ENCODE results near the gene CATSPERE.
"Not testable (repeated sequence)": the region's sequence is repeated elsewhere in the genome, so short reads cannot be mapped to it uniquely, and the experiment has no call there.

CATSPERE gene

DNA sequence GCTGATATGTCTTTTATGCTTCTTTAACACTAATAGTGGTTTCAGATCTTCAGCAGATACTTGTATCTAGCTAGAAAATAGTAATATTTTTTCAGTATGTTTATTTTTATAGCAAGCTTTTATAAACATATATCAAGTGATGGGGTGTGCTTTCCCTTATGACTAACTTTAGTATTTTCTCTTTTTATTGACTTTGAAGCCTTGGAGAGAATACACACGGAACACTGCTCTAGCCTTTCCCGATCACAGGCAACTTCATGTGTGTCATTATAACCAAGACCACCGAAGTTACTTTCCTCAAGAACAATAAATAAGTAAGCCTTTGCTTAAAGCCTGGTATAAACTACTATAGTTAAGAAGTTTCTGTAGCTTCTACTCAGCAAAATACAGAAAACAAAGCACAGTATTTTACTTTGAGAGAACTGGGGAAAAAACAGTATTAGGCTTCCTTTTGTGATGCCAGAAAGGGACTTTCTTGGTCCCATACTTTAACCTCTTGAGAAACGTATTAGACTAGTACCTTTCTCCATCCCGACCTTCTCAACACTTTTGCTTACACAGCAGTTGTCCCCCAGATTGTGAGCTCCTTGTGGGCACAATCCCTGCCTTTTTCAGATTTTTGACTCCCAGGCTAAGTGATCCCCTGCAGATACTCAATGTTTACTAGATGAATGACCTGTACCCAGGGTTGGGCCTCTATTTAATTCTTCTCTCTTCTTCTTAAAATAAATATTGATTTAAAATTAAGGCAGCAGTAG is 12.6 kb upstream of the CATSPERE start:
- DNase-seq = no peak

DNA sequence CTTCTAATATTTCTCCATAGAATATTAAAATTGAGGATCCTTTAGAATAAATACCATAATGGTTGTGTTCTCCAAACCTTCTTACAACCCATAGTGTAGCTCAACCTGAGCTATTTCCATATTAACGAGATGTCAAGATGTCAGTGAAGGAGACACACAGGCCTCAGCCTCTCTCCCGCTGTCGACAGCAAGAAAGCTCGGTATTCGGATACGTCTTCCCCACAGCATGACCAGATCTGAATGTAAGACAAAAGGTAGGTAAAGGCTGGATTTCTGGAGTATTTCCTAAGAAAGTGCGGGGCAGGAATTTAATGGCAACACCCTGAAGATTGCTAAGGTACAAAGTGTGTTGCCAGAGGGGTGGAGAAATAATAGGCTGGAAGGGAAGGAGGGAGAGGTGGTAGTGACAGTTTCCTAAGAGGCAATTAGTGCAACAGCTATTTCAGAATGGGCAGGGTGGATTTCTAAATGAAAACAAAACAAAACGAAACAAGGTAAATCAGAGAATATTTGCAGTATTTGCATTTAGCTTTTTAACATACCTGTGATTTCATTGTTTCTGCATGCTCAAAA is 11.1 kb upstream of the CATSPERE start:
- peak; percentile 27 for DNase-seq

DNA sequence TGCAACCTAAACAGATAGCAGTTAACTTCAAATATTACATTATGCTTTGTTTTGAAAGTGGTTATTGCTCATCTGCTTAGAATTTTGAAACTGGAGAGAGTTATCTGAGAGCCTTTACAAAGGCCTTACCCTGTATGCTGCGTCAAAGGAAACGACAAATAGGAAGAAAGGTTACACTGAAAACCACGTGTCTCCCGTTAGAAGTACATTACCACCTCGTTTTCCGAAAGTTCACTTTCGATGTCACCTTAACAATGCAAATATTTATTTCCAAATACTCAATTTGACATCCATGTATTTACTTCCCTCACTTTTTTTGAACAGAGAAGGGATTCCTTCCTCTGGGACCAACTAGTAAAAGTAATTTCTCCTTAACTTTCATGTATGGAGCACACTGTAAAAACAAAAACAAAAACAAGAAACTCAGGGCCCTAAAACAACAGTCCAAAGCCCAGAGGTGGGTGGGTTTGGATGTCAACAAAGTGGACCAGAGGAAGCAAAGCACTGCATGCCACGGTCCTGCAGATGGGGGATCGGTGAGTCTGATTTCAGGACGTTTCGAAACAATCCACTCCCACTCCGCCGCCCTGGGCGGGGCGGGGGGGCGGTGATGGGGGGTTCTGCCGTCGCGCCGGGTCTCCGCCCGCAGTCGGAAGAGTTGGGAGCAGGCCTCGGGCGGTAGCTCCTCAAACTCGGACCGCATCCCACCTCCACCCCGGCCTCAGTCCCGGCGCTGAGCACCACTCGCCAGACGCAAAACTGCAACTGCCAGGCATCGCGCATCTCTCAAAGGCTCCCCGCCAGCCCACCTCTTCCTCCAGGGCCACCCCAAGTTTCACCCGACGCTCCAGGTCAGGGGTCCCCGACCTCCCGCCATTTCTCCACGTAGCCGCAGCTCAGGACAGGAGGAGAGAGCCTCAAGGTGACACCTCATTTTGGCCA is 10.2 kb upstream of the CATSPERE start:
- no peak for DNase-seq

DNA sequence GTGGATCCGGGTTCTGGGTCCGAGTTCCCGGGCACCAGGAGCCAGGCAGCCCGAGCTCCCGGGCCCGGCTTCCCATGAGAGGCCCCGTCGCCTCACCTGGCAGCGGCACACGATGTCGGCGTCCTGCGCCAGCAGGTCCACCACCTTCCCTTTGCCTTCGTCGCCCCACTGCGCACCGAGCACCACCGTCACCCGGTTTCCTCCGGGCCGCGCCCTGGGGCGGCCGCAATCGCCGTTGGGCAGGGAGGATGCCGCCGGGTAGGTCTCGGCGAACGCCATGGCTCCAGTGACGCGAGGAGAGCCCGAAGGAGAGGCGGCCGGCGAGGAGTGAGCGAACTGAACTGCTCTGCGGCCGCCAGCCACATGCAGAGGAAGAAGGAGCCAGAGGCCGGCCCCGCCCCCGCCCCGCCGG is 9.5 kb upstream of the CATSPERE start, which contains the start of gene ADSS2:
Gene ADSS2, minus strand, starts transcription at position 371 of the 412 bp plus-strand sequence. Its CDS starts 92 bp downstream, at position 279.
- peak; percentile 90 for DNase-seq

DNA sequence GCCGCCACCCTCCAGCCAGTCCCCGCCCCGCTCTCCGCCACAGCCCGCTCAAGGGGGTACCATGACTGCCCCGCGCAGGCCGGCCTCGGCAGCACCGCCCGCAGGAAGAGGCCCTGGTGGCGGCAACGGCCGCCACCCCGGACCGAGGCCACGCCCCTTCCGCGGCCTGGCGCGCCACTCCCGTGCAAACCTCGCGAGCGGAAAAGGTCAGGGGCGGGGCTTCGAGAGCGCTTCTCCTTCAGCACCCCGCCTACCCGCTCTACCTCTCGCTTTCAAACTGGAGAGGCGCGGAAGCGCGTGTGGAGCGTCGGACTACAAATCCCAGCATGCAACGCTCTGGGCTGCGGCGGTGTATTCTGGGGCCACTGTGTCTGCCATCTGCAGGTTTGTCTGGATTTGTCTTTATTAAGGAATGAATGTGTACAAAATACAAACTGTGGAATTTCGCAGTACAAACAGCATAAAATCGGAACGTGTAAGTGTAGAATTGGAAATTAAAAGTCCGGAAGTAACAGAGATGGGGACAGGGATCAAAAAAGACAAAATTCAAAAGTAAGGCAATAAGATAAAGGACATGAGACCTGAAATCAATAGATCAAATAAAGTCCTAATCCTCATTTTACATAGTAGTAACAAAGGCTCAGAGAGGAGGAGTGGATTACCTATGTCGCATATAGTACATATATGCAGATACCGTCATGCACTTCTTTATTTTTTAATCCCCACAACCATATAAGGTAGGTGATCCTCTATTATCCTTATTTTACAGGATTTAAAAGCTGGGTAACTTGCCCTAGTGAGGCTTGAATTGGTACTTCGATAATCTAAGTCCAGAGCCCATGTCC is 8.9 kb upstream of the CATSPERE start:
- DNase-seq = peak; percentile 100

DNA sequence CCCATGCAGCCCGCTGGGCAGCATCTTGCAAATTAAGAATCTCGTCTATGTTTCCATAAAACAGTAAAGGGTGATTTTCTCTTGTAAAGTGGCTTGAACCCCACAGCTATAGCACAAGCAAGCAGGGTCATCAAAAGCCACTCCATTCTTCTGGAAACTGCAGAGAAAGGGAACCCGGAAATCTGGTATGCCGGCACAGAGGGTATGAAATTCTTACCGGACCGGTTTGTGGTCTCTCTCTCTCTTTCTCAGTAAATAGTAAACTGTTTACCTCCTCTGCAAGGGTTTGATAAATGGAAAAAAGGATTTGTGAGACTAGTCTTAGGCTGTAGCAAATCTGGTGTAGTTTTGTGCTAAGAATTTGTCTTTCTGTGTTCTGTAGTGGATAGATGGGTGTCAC is 6.7 kb upstream of the CATSPERE start:
- no peak for DNase-seq

DNA sequence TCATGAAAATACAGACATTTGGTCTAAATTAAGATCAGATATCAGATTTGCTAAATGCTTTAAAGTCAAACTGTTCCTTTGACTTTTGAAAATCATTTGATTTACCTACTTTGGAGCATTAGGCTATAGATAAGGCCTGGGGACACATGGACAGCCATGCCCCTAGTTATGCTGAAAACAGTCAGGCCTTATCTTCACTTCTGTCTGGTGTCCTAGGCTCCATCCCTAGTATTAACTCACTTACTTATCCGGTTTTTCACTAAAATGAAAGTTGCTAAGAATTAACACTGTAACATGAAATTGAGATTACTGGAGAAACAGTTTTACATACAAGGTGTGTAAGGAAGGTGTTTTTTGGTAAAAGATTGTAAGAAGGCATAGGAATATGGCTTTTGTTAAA is 4.5 kb upstream of the CATSPERE start:
- DNase-seq = no peak

DNA sequence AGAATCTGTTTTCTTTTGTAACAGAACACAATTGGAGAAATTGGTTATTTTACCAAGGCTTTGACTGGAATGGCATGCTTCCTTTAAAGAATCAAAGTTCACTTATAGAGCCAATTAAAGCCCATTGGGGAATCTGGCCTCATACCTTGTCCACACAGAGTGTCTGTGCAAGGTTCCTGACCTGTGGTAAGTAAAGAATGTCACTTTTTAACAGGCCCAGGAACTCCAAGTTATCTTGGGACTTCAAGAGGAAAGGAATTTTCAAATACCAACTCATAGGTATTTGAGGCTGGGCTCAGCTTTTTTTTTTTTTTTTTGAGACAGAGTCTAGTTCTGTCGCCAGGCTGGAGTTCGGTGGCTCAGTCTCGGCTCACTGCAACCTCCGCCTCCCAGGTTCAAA is 2.3 kb upstream of the CATSPERE start:
- DNase-seq = no peak

DNA sequence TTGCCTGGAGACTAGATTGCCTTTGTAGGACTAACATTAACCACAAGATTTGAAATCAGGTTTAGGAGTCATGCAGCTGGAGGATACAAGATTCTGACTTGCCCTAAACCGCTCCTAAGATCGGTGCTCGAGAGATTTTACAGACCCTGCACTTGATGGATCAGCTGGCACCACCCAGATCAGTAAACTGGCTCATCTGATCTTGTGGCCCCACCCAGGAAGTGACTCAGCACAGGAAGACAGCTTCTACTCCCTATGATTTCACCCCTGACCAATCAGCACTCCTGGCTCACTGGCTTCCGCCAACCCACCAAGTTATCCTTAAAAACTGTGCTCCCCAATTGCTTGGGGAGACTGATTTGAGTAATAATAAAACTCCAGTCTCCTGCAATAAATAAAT is 876 bp upstream of the CATSPERE start:
- DNase-seq = no peak

DNA sequence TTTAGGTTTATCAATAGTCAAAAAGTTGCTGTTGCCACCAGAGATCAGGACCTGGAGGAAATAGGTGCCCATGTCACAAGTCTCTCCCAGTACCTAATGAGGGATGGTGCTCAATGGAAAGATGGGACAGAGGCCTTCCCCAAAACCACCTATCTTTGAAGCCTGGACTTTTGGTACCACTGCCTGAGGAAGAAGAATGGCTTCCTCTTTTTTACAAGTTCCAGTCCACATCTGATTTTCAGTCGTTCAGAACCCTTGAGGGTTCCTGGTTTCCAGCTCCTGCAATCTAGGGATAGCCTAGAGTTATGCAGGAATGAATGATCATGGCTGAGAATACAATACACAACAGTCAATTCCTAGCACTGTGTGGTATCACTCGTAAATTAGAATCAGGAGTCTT is 5.7 kb downstream of the CATSPERE start:
- no peak for DNase-seq

DNA sequence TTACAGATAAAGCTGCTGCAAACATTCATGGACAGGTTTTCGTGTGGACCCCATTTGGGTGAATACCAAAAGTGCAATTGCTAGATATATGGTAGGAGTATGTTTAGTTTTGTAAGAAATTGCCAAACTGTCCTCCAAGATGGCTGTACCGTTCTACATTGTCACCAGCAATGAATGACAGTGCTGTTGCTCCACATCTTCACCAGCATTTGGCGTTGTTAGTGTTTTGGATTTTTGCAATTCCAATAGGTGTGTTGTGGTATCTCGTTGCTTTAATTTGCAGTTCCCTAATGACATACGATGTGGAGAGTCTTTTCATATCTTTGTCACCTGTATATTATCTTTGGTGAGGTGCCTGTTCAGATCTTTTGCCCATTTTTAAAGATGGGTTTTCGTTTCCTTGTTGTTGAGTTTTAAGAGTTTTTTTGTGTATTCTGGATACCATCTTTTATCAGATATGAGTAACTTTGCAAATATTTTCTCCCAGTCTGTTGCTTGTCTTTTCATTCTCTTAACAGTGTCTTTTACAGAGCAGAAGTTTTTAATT is 12.1 kb downstream of the CATSPERE start:
- DNase-seq = no peak

DNA sequence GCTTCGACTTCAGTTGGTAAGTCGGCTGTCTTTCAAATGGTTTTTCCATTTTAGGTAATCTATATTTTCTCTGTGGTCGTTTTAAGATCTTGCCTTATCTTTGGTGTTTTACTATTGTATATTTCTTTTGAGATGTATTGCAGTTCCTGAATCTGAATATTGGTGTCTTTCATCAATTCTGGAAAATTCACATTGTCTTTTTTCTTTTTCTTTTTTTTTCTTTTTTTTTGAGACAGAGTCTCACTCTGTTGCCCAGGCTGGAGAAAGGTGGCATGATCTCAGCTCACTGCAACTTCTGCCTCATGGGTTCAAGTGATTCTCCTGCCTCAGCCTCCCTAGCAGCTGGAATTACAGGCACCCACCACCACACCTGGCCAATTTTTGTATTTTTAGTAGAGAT is 23.9 kb downstream of the CATSPERE start:
- DNase-seq = not testable (repeated sequence)

DNA sequence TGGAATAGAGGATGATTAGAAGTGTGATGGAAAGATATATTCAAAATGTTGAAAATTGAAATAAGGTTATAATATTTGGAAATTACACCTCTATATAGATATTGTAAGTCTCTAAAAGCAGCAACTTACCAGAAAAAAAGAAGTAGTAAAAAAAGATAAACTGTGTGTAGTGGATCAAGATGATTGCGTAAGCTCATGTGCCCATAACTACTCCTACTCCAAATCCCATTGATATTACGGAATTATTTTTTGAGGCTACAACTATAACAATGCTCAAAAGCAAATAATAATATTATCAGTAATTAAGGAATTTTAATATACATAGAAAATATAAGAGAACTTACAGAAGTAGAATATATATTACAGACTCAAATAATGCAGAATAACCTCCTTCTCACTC is 33.6 kb downstream of the CATSPERE start:
- DNase-seq = no peak

DNA sequence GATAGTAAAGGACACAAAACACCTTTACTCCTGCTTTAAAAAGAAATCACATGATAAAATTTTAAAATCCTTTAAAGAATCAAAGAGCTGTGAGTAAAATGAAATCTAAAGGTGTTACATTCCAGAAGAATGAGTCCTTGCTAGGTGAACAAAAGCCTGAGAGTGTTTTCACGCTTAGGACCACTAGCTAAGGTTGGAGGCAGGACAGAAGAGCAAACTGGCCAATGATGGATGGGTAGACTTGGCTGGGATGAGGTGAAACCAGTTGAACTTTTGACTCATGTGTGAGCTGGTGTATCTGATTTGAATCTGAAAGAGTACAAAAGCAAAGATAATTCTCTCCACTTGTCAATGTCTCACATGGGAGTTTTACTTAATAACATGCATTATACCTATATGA is 35.1 kb downstream of the CATSPERE start:
- DNase-seq = no peak

DNA sequence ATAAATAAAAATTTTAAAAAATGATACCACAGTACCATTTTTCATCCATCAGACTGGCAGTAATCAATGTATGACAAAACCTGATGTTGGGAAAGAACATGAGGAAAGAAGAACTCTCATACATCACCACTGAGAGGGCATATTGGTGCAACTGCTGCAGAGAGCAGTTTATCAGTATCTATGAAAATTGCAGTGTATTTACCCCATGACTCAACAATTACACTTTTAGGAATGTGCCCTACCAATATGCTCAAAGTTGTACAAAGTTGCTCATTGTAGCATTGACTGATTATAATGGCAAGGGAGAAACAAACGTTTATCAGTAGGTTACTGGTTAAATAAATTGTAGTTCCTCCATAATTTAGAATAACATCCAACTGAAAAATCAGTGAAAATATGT is 36.7 kb downstream of the CATSPERE start:
- DNase-seq = no peak

DNA sequence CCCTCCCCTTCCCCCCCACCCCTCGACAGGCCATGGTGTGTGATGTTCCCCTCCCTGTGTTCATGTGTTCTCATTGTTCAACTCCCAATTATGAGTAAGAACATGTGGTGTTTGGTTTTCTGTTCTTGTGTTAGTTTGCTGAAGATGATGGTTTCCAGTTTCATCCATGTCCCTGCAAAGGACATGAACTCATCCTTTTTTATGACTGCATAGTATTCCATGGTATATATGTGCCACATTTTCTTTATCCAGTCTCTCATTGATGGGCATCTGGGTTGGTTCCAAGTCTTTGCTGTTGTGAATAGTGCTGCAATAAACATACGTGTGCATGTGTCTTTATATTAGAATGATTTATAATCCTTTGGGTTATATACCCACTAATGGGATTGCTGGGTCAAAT is 38.4 kb downstream of the CATSPERE start:
- not testable (repeated sequence) for DNase-seq

DNA sequence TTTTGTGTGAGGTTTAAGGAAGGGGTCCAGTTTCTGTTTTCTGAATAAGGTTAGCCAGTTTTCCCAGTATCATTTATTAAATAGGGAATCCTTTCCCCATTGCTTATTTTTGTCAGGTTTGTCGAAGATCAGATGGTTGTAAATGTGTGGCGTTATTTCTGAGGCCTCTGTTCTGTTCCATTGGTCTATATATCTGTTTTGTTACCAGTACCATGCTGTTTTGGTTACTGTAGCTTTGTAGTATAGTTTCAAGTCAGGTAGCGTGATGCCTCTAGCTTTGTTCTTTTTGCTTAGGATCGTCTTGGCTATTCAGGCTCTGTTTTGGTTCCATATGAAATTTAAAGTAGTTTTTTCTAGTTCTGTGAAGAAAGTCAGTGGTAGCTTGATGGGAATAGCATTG is 39.4 kb downstream of the CATSPERE start:
- not testable (repeated sequence) for DNase-seq

DNA sequence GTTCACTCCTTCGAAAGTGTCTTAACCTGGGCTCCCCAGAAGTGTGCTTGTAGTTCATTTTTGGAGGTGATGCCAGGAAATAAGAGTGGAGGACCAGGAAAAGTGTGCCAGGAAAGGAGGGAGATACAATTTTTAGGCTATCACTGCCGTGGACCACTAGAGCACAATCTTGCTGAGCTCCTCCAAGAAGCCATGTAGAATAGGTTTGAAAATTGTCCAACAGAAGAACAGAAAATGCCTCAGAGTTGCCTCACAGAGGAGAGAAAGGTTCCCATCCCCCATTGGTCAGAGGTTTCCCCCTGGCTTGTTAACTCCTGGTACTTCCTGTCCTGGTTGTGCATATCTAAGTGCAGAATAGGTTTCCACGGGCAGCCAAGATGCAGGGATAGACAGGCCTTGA is 41.6 kb downstream of the CATSPERE start:
- no peak for DNase-seq

DNA sequence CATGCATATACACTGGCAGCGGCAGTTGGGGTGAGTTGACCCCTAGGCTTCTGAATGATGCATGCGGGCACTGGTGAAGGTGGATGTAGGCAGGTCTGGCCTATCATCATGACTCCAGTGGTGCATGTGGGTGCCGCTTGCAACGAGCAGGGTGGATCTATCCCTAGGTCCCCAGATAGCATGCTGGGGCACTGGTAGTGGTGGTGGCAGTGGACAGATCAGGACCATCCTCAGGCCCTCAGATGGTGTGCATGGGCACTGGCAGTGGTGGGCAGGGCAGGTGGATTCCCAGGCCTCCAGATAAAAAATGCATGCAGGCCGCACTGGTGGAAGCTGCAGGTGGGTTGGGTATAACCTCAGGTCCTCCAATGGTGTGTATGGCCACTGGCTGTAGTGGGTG is 52.4 kb downstream of the CATSPERE start:
- DNase-seq = no peak

DNA sequence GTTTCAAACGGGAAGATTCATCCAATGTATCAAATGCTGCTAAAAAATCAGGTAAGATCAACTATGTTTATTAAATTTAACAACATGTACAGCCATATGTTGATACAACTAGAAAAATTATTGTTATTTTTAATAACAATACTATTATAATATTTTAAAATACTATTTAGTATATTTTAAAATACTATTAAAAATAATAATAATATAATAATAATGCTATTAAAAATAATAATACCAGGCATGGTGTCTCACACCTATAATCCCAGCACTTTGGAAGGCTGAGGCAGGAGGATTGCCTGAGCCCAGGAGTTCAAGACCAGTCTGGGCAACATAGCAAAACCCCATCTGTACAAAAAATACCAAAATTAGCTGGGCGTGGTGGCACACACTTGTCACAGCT is 54.6 kb downstream of the CATSPERE start:
- no peak for DNase-seq

DNA sequence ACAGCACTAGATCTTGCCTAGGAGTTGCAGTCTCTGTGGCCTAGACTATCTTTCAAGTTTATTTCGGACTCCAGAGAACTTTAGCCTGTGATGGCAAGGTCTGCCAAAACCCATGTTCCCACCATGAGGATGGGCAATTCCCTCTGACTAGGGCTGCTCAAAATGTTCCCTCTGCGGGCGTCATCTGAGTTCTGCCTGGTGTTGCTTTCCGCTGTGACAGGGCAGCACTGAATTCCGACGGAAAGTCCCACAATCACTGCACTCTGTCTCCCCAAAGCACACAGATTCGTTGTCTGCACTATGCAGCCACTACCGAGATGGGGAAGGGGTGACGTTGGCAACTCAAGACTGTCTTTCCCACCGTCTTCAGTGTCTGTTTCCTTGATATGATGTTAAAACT is 75.2 kb downstream of the CATSPERE start:
- no peak for DNase-seq

DNA sequence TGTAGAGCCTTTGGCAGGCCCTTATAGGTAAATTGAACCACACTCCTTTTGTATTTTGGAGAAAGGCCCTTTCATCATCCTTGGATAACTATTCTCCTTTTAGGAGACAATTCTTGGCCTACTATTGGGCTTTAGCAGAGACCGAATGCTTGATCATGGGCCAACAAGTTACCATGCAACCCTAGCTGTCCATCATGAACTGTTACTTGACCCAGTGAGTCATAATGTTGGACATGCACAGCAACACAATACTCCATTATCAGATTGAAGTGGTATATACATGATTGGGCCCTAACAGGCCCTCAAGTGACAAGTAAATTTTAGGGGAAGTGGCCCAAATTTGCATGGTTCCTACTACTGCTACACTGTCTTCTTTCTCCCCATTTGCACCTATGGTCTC is 84.4 kb downstream of the CATSPERE start:
- DNase-seq = no peak
